Thyroid gland (tissue), 4 donors: ENCODE measurements around the gene UBE2O. TPM values are rescaled to one million over a fixed set of nuclear protein-coding genes. Genes with fewer than 3 reads are reported as not detected.

Source experiments
- DNase-seq, 2 donors: peaks; one replicate each; pipeline ENCODE4 v3.0.0-alpha.2; 2019
- H3K27ac ChIP-seq, 3 donors: fragments of 200-600 bp; sonication (generic); 1 replicate in 2 of 3; 2 replicates in 1 of 3; pipeline ENCODE4 v1.5.1; 2016 to 2019; ENCODE audit warnings: mild to moderate bottlenecking in 1 of 3, moderate library complexity in 1 of 3
- H3K27me3 ChIP-seq: fragments of 200-600 bp; sonication (generic); one replicate; pipeline ENCODE4 v1.5.1; 2019
- H3K36me3 ChIP-seq, 2 donors: fragments of 200-600 bp; sonication (generic); one replicate each; pipeline ENCODE4 v1.5.1; 2016 to 2019
- H3K4me1 ChIP-seq, 2 donors: fragments of 200-600 bp; sonication (generic); one replicate each; pipeline ENCODE4 v1.5.1; 2017 to 2019
- H3K4me3 ChIP-seq, 3 donors: fragments of 200-600 bp; sonication (generic); replicated peaks in 1 of 3; 1 replicate in 2 of 3; 2 replicates in 1 of 3; pipeline ENCODE4 v1.5.1; 2016; ENCODE audit warnings: mild to moderate bottlenecking in 1 of 3
- H3K9me3 ChIP-seq: fragments of 200-600 bp; sonication (generic); one replicate; pipeline ENCODE4 v1.5.1; 2017
- CTCF ChIP-seq, 6 experiments: fragments of 200-600 bp in 3 of 6; fragments of 450-650 bp in 3 of 6; sonication (generic) in 3 of 6; IDR thresholded peaks; one replicate each; pipeline ENCODE4 v1.5.1; 2016 to 2019; ENCODE audit warnings: antibody characterized with exemption in 6 of 6, mild to moderate bottlenecking in 2 of 6, inconsistent platforms in 1 of 6, moderate library complexity in 1 of 6
- POLR2A ChIP-seq, 2 donors: fragments of 450-650 bp; IDR thresholded peaks; one replicate each; pipeline ENCODE4 v1.6.1; 2017; ENCODE audit warnings: antibody characterized with exemption in 2 of 2, mild to moderate bottlenecking in 2 of 2, moderate library complexity in 1 of 2
- WGBS, 2 donors: methylation state at CpG; one replicate each; pipeline ENCODE4 v1.1.5; 2017; 5-methylcytosine and 5-hydroxymethylcytosine counted together
- intact Hi-C: fragments of 100-400 bp; cut with DNase I; formaldehyde crosslinking; loops from one replicate; pipeline ENCODE4 v1.15.1; 2023
- total RNA-seq, 4 donors: library from RNA; depleted of rRNA; stranded (reverse); fragments of >200 nt; gene quantifications; one replicate each; pipeline ENCODE4 v1.2.3, GENCODE V29; 2016

The UBE2O gene
- total RNA-seq, 4 donors from 2014 or later: 26.3 to 47.9 (median 37.3) TPM

DNA sequence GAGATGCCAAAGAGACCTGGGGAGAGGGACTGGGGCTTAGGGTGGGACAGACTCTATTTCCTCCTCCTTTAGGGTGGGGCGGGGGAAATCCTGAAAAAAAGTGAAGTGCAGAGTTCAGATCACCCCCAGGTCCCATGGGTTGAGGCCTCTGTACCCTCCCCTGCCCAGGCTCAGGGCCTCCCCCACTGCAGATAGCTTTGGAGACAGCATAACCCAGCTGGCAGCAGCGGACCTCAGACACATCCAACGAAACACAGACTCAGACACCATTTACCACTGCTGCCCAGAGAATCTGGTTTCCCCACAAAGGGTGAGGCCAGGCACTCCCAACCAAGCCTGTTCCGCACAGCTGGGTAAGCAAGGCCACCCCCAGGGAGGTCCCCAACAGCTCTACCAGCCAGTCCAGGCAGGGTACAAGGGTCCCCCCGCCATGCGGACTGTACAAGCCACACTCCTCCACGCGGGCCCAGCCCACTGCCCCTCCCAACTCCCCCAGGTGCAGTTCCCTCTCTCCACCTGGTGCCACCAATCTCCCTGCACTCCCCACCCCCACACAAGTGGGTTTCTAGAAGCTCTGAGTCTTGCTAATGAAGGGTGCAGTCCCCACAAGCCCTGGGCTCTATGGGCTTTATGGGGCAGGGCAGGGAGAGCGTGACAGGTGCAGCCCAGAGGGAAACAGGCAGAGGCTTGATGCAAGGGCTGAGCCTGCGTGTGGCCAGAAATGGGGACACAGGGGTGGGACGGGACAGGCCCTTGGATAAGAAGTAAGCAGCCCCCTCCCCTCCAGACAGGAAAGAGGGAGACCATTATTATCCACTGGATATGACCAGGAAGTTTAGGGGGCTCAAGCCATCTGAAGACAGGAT, 39.4 kb upstream of the UBE2O start:
- DNase-seq: peak; percentile 35 to 41
- no peak for TF ChIP-seq POLR2A (IDR thresholded peaks at IDR 0.05)
- TF ChIP-seq CTCF (IDR thresholded peaks at IDR 0.05): no peak
- H3K36me3 ChIP-seq: no peaks in the 10 kb centered on the region
- no peaks in the 10 kb centered on the region for H3K27me3 ChIP-seq
- H3K4me3 ChIP-seq: no peak overlapping the region
- 57 to 62% methylated on average over 7 to 10 of the region's 11 CpGs for WGBS, 2 donors
- H3K27ac ChIP-seq: peak overlapping the region; percentile 41 to 78 (median 42)
- intact Hi-C loops: no loop called here
- peaks cover 23 to 53% of the 10 kb centered on the region in 2 donors for H3K4me1 ChIP-seq
- no peaks in the 10 kb centered on the region for H3K9me3 ChIP-seq

DNA sequence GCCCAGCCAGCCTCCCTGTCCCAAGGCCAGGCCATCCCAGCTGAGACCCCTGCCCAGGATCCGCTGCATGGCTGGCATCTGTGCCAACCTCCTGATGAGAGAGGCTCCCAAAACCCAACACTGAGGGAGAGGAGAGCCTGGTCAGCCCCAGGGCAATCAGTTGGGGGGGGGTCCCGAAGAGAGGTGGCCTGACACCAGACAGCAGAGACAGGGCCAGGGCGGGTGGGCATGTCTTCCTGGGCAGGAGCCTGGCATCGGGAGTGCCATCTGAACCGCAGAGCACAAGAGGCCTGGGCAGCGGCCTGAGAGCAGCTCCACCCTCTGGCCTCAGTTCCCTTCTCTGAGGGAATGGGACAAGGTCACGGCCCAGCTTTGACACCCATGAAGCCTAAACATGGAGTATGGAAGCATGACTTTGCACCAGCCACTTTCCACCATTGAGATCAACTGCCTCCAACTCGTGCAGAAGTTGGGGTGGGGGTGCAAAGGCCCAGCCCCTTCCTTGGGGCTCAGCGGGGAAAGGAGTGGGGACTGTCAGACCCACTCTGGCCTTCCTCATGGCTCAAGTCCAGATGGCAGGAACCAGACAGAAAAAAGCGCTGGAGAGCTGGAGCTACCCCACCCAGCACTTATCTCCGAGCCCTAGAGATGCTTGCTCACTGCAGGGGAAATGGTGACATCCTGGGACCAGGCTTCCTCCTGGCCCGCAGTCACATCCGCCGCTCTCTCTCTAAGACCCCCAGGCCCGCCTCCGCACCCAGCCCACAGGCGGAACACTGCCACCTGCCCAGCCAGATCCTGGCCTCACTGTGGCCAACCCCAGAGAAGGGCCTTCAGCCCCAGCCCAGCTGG, 38.5 kb upstream of the UBE2O start:
- no peak for DNase-seq
- TF ChIP-seq CTCF (IDR thresholded peaks at IDR 0.05) (no peak), POLR2A (IDR thresholded peaks at IDR 0.05) (no peak)
- Histone ChIP-seq H3K27ac (peak overlapping the region in 2 of 3 donors; percentile 41 to 78), H3K27me3 (no peaks in the 10 kb centered on the region), H3K9me3 (no peaks in the 10 kb centered on the region), H3K4me1 (peaks cover 23 to 48% of the 10 kb centered on the region in 2 donors), H3K4me3 (no peak overlapping the region), H3K36me3 (no peaks in the 10 kb centered on the region)
- intact Hi-C loops: no loop called here
- WGBS, 2 donors: 83 to 87% methylated on average over 10 to 15 of the region's 17 CpGs

GRCh38 chr17:76490112-76490710, 37.3 kb upstream of the UBE2O start:
- 52 to 62% methylated on average over 5 to 10 of the region's 10 CpGs for WGBS, 2 donors
- TF ChIP-seq POLR2A (IDR thresholded peaks at IDR 0.05) (no peak), CTCF (IDR thresholded peaks at IDR 0.05) (no peak)
- Histone ChIP-seq H3K4me3 (no peak overlapping the region), H3K9me3 (no peaks in the 10 kb centered on the region), H3K27me3 (no peaks in the 10 kb centered on the region), H3K36me3 (no peaks in the 10 kb centered on the region), H3K27ac (no peak overlapping the region), H3K4me1 (peaks cover 23 to 48% of the 10 kb centered on the region in 2 donors)
- DNase-seq: peak; percentile 20 to 25
- intact Hi-C loops: no loop called here

- no peak for DNase-seq
- no peak for TF ChIP-seq CTCF (IDR thresholded peaks at IDR 0.05)
- no peak for TF ChIP-seq POLR2A (IDR thresholded peaks at IDR 0.05)
- no peaks in the 10 kb centered on the region for H3K36me3 ChIP-seq
- intact Hi-C loops: no loop called here
- no peak overlapping the region for H3K27ac ChIP-seq
- peaks cover 14 to 30% of the 10 kb centered on the region in 2 donors for H3K4me1 ChIP-seq
- no peaks in the 10 kb centered on the region for H3K9me3 ChIP-seq
- WGBS, 2 donors: 97 to 98% methylated on average over 21 to 22 of the region's 22 CpGs
- H3K27me3 ChIP-seq: no peaks in the 10 kb centered on the region
- H3K4me3 ChIP-seq: no peak overlapping the region
Observed at GRCh38 chr17:76487451-76488192, 34.7 kb upstream of the UBE2O start.
